ENCODE measurements around the gene PARPBP. TPM values are rescaled to one million over a fixed set of nuclear protein-coding genes. Genes with fewer than 3 reads are reported as not detected.

Gene PARPBP
- total RNA-seq, 4 donors from 2014 or later, result 0.63 to 2.4 (median 0.83) TPM

GRCh38 chr12:102182635-102183034 is 62.7 kb downstream of the PARPBP start:
- Histone ChIP-seq H3K36me3 (no peaks in the 10 kb centered on the region), H3K4me3 (no peak overlapping the region), H3K27ac (no peak overlapping the region), H3K9me3 (no peaks in the 10 kb centered on the region), H3K27me3 (no peaks in the 10 kb centered on the region), H3K4me1 (no peaks in the 10 kb centered on the region)
- TF ChIP-seq, protein P1, sequence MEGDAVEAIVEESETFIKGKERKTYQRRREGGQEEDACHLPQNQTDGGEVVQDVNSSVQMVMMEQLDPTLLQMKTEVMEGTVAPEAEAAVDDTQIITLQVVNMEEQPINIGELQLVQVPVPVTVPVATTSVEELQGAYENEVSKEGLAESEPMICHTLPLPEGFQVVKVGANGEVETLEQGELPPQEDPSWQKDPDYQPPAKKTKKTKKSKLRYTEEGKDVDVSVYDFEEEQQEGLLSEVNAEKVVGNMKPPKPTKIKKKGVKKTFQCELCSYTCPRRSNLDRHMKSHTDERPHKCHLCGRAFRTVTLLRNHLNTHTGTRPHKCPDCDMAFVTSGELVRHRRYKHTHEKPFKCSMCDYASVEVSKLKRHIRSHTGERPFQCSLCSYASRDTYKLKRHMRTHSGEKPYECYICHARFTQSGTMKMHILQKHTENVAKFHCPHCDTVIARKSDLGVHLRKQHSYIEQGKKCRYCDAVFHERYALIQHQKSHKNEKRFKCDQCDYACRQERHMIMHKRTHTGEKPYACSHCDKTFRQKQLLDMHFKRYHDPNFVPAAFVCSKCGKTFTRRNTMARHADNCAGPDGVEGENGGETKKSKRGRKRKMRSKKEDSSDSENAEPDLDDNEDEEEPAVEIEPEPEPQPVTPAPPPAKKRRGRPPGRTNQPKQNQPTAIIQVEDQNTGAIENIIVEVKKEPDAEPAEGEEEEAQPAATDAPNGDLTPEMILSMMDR (IDR thresholded peaks at IDR 0.05), result no peak
- no peak for TF ChIP-seq EP300 (IDR thresholded peaks at IDR 0.05)
- TF ChIP-seq POLR2A (IDR thresholded peaks at IDR 0.05), result no peak
- DNase-seq (ENCODE audit: low spot score in 2 of 2), result no peak
- WGBS, 2 donors, result 75 to 82% methylated on average over 2 of the region's 2 CpGs

DNA sequence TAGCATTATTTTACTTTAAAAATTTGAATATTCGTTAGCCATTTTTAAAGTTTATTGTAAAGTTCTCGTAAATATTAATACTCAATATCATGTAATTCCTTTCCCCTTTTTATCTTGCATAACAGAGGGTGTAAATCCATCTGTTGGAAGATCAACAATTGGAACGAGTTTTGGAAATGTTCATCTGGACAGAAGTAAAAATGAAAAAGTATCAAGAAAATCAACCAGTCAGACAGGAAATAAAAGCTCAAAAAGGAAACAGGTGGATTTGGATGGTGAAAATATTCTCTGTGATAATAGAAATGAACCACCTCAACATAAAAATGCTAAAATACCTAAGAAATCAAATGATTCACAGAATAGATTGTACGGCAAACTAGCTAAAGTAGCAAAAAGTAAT is 75.8 kb downstream of the PARPBP start:
- Histone ChIP-seq H3K4me1 (no peaks in the 10 kb centered on the region), H3K27ac (no peak overlapping the region), H3K9me3 (no peaks in the 10 kb centered on the region), H3K27me3 (no peaks in the 10 kb centered on the region), H3K4me3 (no peak overlapping the region), H3K36me3 (no peaks in the 10 kb centered on the region)
- 87 to 88% methylated on average over 4 of the region's 4 CpGs for WGBS, 2 donors
- no peak for TF ChIP-seq EP300 (IDR thresholded peaks at IDR 0.05)
- no peak for TF ChIP-seq POLR2A (IDR thresholded peaks at IDR 0.05)
- TF ChIP-seq, protein P1 (IDR thresholded peaks at IDR 0.05), result no peak
- DNase-seq (ENCODE audit: low spot score in 2 of 2), result no peak

DNA sequence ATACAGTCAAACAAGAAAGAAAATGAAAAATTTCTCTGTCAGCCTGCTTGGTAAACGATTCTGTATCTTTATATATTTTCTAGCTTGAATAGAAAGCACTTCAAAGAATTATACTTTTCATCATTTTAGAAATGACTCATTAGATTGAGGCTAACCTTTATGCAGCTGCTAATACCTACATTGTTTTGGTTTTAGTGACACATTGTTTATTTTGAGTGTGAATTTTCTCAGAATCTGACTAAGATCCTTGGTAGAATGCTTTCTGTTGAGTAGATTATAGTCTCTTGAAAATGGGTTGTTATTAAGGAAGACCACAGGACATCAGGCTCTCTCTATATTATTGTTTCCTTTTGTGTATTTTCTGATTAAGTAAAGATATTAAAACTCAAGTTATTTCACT is 77.8 kb downstream of the PARPBP start, which contains the start of gene PMCH:
Gene PMCH, minus strand, starts transcription at position 45 of the 400 bp plus-strand sequence. CDS start 63 bp downstream, outside the sequence.
- TF ChIP-seq, protein P1 (IDR thresholded peaks at IDR 0.05), result no peak
- no peak for TF ChIP-seq EP300 (IDR thresholded peaks at IDR 0.05)
- H3K9me3 ChIP-seq, result no peaks in the 10 kb centered on the region
- WGBS, 2 donors, result 73 to 74% methylated on average over 1 of the region's 1 CpG
- no peak within 1 kb of the TSS for H3K4me3 ChIP-seq
- no peak within 1 kb of the TSS for H3K27ac ChIP-seq
- no peaks in the 10 kb centered on the region for H3K27me3 ChIP-seq
- no peaks in the 10 kb centered on the region for H3K4me1 ChIP-seq
- H3K36me3 ChIP-seq, result no peaks in the 10 kb centered on the region
- DNase-seq (ENCODE audit: low spot score in 2 of 2), result no peak

GRCh38 chr12:102201436-102202061 is 81.6 kb downstream of the PARPBP start:
- 66 to 69% methylated on average over 3 of the region's 3 CpGs for WGBS, 2 donors
- H3K4me3 ChIP-seq, result no peak overlapping the region
- no peak for DNase-seq (ENCODE audit: low spot score in 2 of 2)
- H3K4me1 ChIP-seq, result no peaks in the 10 kb centered on the region
- TF ChIP-seq EP300 (IDR thresholded peaks at IDR 0.05) (no peak), POLR2A (IDR thresholded peaks at IDR 0.05) (no peak)
- TF ChIP-seq, protein P1 (IDR thresholded peaks at IDR 0.05), result no peak
- H3K36me3 ChIP-seq, result no peaks in the 10 kb centered on the region
- H3K27me3 ChIP-seq, result no peaks in the 10 kb centered on the region
- no peaks in the 10 kb centered on the region for H3K9me3 ChIP-seq
- H3K27ac ChIP-seq, result no peak overlapping the region

- no peak for DNase-seq (ENCODE audit: low spot score in 2 of 2)
- no peaks in the 10 kb centered on the region for H3K36me3 ChIP-seq
- 78 to 83% methylated on average over 4 of the region's 4 CpGs for WGBS, 2 donors
- no peaks in the 10 kb centered on the region for H3K27me3 ChIP-seq
- no peak overlapping the region for H3K4me3 ChIP-seq
- H3K27ac ChIP-seq, result no peak overlapping the region
- peaks cover 0 to 6% (median 0%) of the 10 kb centered on the region in 4 donors for H3K9me3 ChIP-seq
- H3K4me1 ChIP-seq, result no peaks in the 10 kb centered on the region
- TF ChIP-seq, protein P1 (IDR thresholded peaks at IDR 0.05), result no peak
- no peak for TF ChIP-seq EP300 (IDR thresholded peaks at IDR 0.05)
- TF ChIP-seq POLR2A (IDR thresholded peaks at IDR 0.05), result no peak
Measured at GRCh38 chr12:102202556-102202955, 82.6 kb downstream of the PARPBP start.
